Mesenchymal stem cell (in vitro differentiated cells and primary cell): Measurements from ENCODE around the gene PRIM1.

ENCODE experiments used
- DNase-seq: peaks from one replicate; pipeline ENCODE4 v3.0.0-alpha.2; 2013
- H2AFZ ChIP-seq: one replicate; pipeline ENCODE4 v1.6.1; 2013; ENCODE audit warnings: low read depth, mild to moderate bottlenecking, control low read depth, inconsistent platforms, low read length, moderate library complexity
- H2AK5ac ChIP-seq: 2 replicates; pipeline ENCODE4 v1.6.1; 2013; ENCODE audit warnings: low read length, moderate library complexity, mild to moderate bottlenecking, inconsistent platforms; ENCODE audit not compliant: severe bottlenecking
- H2BK120ac ChIP-seq: one replicate; pipeline ENCODE4 v1.6.1; 2013; ENCODE audit warnings: low read depth, mild to moderate bottlenecking, inconsistent platforms, low read length, moderate library complexity
- H2BK12ac ChIP-seq, 2 experiments: one replicate each; pipeline ENCODE4 v1.6.1; 2013; ENCODE audit warnings: inconsistent platforms in 2 of 2, low read length in 2 of 2, mild to moderate bottlenecking in 2 of 2, moderate library complexity in 2 of 2, control low read depth in 1 of 2
- H2BK15ac ChIP-seq: one replicate; pipeline ENCODE4 v1.6.1; 2013; ENCODE audit warnings: mild to moderate bottlenecking, low read depth, inconsistent platforms; ENCODE audit not compliant: poor library complexity, severe bottlenecking
- H2BK5ac ChIP-seq: 2 replicates; pipeline ENCODE4 v1.6.1; 2013; ENCODE audit warnings: low read depth, mild to moderate bottlenecking, low read length, control low read depth, inconsistent platforms; ENCODE audit not compliant: poor library complexity, severe bottlenecking
- H3K14ac ChIP-seq, 2 experiments: one replicate each; pipeline ENCODE4 v1.6.1; 2013; ENCODE audit warnings: inconsistent platforms in 2 of 2, low read length in 2 of 2, control low read depth in 1 of 2, mild to moderate bottlenecking in 1 of 2, moderate library complexity in 1 of 2
- H3K18ac ChIP-seq, 2 experiments: one replicate each; pipeline ENCODE4 v1.6.1; 2013; ENCODE audit warnings: inconsistent platforms in 2 of 2, low read length in 2 of 2, control low read depth in 1 of 2, low read depth in 1 of 2, mild to moderate bottlenecking in 1 of 2
- H3K23ac ChIP-seq, 2 experiments: one replicate each; pipeline ENCODE4 v1.6.1; 2013; ENCODE audit warnings: inconsistent platforms in 2 of 2, low read length in 2 of 2, mild to moderate bottlenecking in 2 of 2, moderate library complexity in 2 of 2, control low read depth in 1 of 2
- H3K27ac ChIP-seq: 2 replicates; pipeline ENCODE4 v1.5.1; 2013; ENCODE audit warnings: mild to moderate bottlenecking, moderate library complexity, low read length, control low read depth, inconsistent platforms; ENCODE audit not compliant: poor library complexity, severe bottlenecking
- H3K27me3 ChIP-seq, 2 experiments: 2 replicates each; pipeline versions ENCODE4 v1.6.1 to v1.7.0; 2013; ENCODE audit warnings: low read length in 2 of 2, mild to moderate bottlenecking in 2 of 2, moderate library complexity in 2 of 2, control low read depth in 1 of 2, inconsistent platforms in 1 of 2; ENCODE audit not compliant: control insufficient read depth in 1 of 2, insufficient read depth in 1 of 2
- H3K36me3 ChIP-seq, 2 experiments: 2 replicates each; pipeline versions ENCODE4 v1.6.1 to v1.7.0; 2013; ENCODE audit warnings: low read length in 2 of 2, control low read depth in 1 of 2, inconsistent platforms in 1 of 2, low read depth in 1 of 2, mild to moderate bottlenecking in 1 of 2; ENCODE audit not compliant: insufficient read depth in 2 of 2, control insufficient read depth in 1 of 2
- H3K4ac ChIP-seq, 2 experiments: one replicate each; pipeline ENCODE4 v1.6.1; 2013; ENCODE audit warnings: inconsistent platforms in 2 of 2, low read length in 2 of 2, mild to moderate bottlenecking in 2 of 2, moderate library complexity in 2 of 2, control low read depth in 1 of 2, low read depth in 1 of 2
- H3K4me1 ChIP-seq: 2 replicates; pipeline ENCODE4 v1.6.1; 2013; ENCODE audit warnings: low read depth, low read length, control low read depth; ENCODE audit not compliant: control insufficient read depth, insufficient read depth
- H3K4me2 ChIP-seq: 2 replicates; pipeline ENCODE4 v1.6.1; 2013; ENCODE audit warnings: low read length, mild to moderate bottlenecking, inconsistent platforms; ENCODE audit not compliant: poor library complexity, severe bottlenecking
- H3K4me3 ChIP-seq, 2 experiments: 2 replicates each; pipeline versions ENCODE4 v1.5.1 to v1.7.0; 2013; ENCODE audit warnings: low read length in 2 of 2, mild to moderate bottlenecking in 2 of 2, control low read depth in 1 of 2, low read depth in 1 of 2; ENCODE audit not compliant: insufficient read depth in 1 of 2
- H3K79me1 ChIP-seq: replicated peaks from 2 replicates; pipeline ENCODE4 v1.6.1; 2013; ENCODE audit warnings: mild to moderate bottlenecking, control low read depth, low read length, inconsistent platforms; ENCODE audit not compliant: poor library complexity, severe bottlenecking
- H3K9ac ChIP-seq: 2 replicates; pipeline ENCODE4 v1.7.0; 2013; ENCODE audit warnings: mild to moderate bottlenecking, low read length, moderate library complexity
- H3K9me3 ChIP-seq: 2 replicates; pipeline ENCODE4 v1.7.0; 2013; ENCODE audit warnings: mild to moderate bottlenecking, low read length; ENCODE audit not compliant: control insufficient read depth
- H4K8ac ChIP-seq: one replicate; pipeline ENCODE4 v1.6.1; 2013; ENCODE audit warnings: inconsistent platforms, mild to moderate bottlenecking, low read length, moderate library complexity
- H4K91ac ChIP-seq: one replicate; pipeline ENCODE4 v1.6.1; 2013; ENCODE audit warnings: mild to moderate bottlenecking, low read length, inconsistent platforms
- WGBS: methylation state at CpG from one replicate; pipeline ENCODE4 v1.1.7; 2013; ENCODE audit warnings: mixed read lengths; 5-methylcytosine and 5-hydroxymethylcytosine counted together

Gene PRIM1

DNA sequence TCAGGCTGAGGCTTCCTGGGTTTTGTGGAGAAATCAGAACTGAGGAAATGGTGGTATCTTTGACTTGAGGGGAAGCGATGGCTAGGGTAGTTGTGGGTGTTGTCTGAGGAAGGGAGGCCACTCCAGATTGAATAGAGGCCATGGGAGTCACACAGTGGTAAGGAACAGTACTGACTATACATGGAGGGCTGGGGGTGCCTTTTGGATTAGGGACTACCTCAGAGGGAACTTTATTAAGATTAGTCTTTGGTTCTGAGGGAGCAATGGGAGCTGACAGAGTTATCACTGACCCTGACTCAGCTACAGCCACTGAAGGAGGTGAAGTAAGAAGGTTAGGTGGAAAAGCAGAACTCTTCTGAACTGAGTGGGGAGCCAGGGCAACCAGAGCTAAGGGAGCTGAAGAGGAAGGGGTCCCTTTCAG lies 31.4 kb downstream of the PRIM1 start:
- Histone ChIP-seq H3K36me3 (peaks cover 53 to 61% of the 10 kb centered on the region in 2 experiments), H3K27me3 (no peaks in the 10 kb centered on the region), H2BK120ac (no peak overlapping the region), H3K9ac (no peak overlapping the region), H2AFZ (no peak overlapping the region), H3K4ac (no peak overlapping the region), H2BK5ac (no peak overlapping the region), H3K9me3 (no peaks in the 10 kb centered on the region), H3K4me1 (peaks cover 23% of the 10 kb centered on the region), H3K18ac (no peak overlapping the region), H2AK5ac (no peak overlapping the region), H4K8ac (no peak overlapping the region), H2BK15ac (no peak overlapping the region), H3K79me1 (peaks cover 3% of the 10 kb centered on the region), H3K27ac (no peak overlapping the region), H3K23ac (peak overlapping the region in 1 of 2 experiments; percentile 86), H3K4me3 (no peak overlapping the region), H3K14ac (no peak overlapping the region), H2BK12ac (no peak overlapping the region), H3K4me2 (no peak overlapping the region), H4K91ac (no peak overlapping the region)
- WGBS: 100% methylated on average over 1 of the region's 1 CpG
- DNase-seq: no peak

DNA sequence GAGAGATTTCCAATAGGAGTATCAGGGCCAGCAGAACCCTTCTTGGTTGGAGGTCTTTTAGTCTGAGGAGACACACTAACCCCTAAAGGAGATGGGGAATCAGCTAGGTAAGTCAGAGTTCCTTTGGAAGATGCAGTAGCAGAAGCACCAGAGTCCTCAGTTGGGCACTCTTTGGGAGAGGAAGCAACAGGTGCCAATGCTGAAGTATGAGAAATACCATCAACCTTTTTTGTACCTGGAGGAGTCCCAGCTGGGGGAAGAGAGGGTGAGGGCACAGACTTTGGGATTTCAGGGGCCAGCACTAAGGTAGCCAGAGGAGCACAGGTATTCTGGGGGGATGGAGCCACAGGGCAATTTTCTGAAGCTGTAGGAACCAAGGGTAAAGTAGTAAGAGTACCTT lies 33.1 kb downstream of the PRIM1 start:
- no peak overlapping the region for H2BK5ac ChIP-seq
- no peaks in the 10 kb centered on the region for H3K9me3 ChIP-seq
- peaks cover 5% of the 10 kb centered on the region for H3K79me1 ChIP-seq
- no peak overlapping the region for H3K4me2 ChIP-seq
- DNase-seq: no peak
- H2BK12ac ChIP-seq: no peak overlapping the region
- H2AK5ac ChIP-seq: no peak overlapping the region
- no peak overlapping the region for H3K9ac ChIP-seq
- H3K4me3 ChIP-seq: no peak overlapping the region
- no peak overlapping the region for H2BK120ac ChIP-seq
- no peak overlapping the region for H2AFZ ChIP-seq
- H4K91ac ChIP-seq: no peak overlapping the region
- H3K23ac ChIP-seq: no peak overlapping the region
- H3K18ac ChIP-seq: no peak overlapping the region
- no peak overlapping the region for H3K4ac ChIP-seq
- H2BK15ac ChIP-seq: no peak overlapping the region
- no peak overlapping the region for H3K27ac ChIP-seq
- H3K27me3 ChIP-seq: no peaks in the 10 kb centered on the region
- peaks cover 24% of the 10 kb centered on the region for H3K4me1 ChIP-seq
- peaks cover 59 to 77% of the 10 kb centered on the region in 2 experiments for H3K36me3 ChIP-seq
- no peak overlapping the region for H4K8ac ChIP-seq
- no peak overlapping the region for H3K14ac ChIP-seq

DNA sequence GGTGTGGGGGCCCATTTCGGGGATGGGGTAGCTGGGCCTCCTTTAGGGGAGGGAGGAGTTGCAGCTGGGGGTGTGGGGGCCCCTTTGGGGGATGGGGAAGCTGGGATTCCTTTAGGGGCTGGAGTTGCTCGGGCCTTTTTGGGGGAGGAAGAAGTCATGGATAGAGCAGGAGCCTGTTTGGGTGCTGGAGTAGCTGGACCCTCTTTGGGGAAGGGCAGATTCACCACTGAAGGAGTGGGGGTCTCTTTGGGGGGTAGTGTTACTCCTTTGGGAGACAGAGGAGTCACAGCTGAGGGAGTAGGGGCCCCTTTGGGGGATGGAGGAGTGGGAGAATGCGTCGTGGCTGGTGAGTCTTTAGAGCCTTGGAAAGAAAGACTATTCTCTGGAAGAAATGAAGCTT lies 33.5 kb downstream of the PRIM1 start:
- H2AFZ ChIP-seq: no peak overlapping the region
- no peak overlapping the region for H2BK120ac ChIP-seq
- no peak overlapping the region for H4K8ac ChIP-seq
- no peak overlapping the region for H2BK12ac ChIP-seq
- H4K91ac ChIP-seq: no peak overlapping the region
- no peak overlapping the region for H3K9ac ChIP-seq
- H3K4ac ChIP-seq: no peak overlapping the region
- peaks cover 63 to 79% of the 10 kb centered on the region in 2 experiments for H3K36me3 ChIP-seq
- no peak overlapping the region for H3K14ac ChIP-seq
- H3K18ac ChIP-seq: no peak overlapping the region
- peaks cover 5% of the 10 kb centered on the region for H3K79me1 ChIP-seq
- H3K23ac ChIP-seq: no peak overlapping the region
- H3K9me3 ChIP-seq: no peaks in the 10 kb centered on the region
- H3K4me3 ChIP-seq: no peak overlapping the region
- H2BK5ac ChIP-seq: no peak overlapping the region
- whole genome bisulfite sequencing: 91% methylated on average over 4 of the region's 4 CpGs
- H3K27ac ChIP-seq: no peak overlapping the region
- no peak overlapping the region for H3K4me2 ChIP-seq
- H2BK15ac ChIP-seq: no peak overlapping the region
- no peaks in the 10 kb centered on the region for H3K27me3 ChIP-seq
- no peak overlapping the region for H2AK5ac ChIP-seq
- DNase-seq: no peak
- peaks cover 24% of the 10 kb centered on the region for H3K4me1 ChIP-seq

DNA sequence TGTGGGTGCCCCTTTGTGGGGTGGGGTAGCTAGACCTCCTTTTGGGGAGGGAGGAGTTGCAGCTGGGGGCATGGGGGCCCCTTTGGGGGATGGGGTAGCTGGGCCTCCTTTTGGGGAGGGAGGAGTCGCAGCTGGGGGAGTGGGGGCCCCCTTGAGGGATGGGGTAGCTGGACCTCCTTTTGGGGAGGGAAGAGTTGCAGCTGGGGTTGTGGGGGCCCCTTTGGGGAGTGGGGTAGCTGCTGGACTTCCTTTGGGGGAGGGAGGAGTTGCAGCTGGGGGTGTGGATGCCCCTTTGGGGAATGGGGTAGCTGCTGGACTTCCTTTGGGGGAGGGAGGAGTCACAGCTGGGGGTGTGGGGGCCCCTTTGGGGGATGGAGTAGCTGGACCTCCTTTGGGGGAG lies 34.0 kb downstream of the PRIM1 start:
- Histone ChIP-seq H2BK12ac (no peak overlapping the region), H3K4me2 (no peak overlapping the region), H3K9ac (no peak overlapping the region), H3K27ac (no peak overlapping the region), H3K9me3 (no peaks in the 10 kb centered on the region), H3K23ac (no peak overlapping the region), H2AK5ac (no peak overlapping the region), H2BK120ac (no peak overlapping the region), H3K18ac (no peak overlapping the region), H3K36me3 (peaks cover 64 to 79% of the 10 kb centered on the region in 2 experiments), H4K8ac (no peak overlapping the region), H4K91ac (no peak overlapping the region), H3K4me1 (peaks cover 24% of the 10 kb centered on the region), H3K4ac (no peak overlapping the region), H3K4me3 (no peak overlapping the region), H2BK5ac (no peak overlapping the region), H3K14ac (no peak overlapping the region), H3K79me1 (peaks cover 5% of the 10 kb centered on the region), H2BK15ac (no peak overlapping the region), H2AFZ (no peak overlapping the region), H3K27me3 (no peaks in the 10 kb centered on the region)
- WGBS: 91% methylated on average over 1 of the region's 1 CpG
- DNase-seq: no peak
